SK-N-SH treated with all-trans-retinoic acid at 6 μM for 48 hours (cell line): ENCODE data around the gene GPR34.

ENCODE experiments used
- ATAC-seq: fragments of 200-7000 bp; cut with Tn5 transposase; 3 replicates; pipeline ENCODE4 v1.9.1; 2020; ENCODE audit warnings: mild to moderate bottlenecking, moderate library complexity
- BACH2 ChIP-seq: fragments of 250-450 bp; sonication (Bioruptor Pico); IDR thresholded peaks from 2 replicates; pipeline ENCODE4 v1.9.0; 2021; ENCODE audit warnings: mild to moderate bottlenecking, borderline replicate concordance
- CSDC2 ChIP-seq: fragments of 250-450 bp; sonication (Bioruptor Pico); IDR thresholded peaks from 2 replicates; pipeline ENCODE4 v1.5.0; 2020; ENCODE audit warnings: mild to moderate bottlenecking, moderate library complexity
- ESRRG ChIP-seq: fragments of 250-450 bp; sonication (Bioruptor Pico); IDR thresholded peaks from 2 replicates; pipeline ENCODE4 v1.6.1; 2021; ENCODE audit warnings: mild to moderate bottlenecking
- GLIS3 ChIP-seq: fragments of 250-450 bp; sonication (Bioruptor Pico); IDR thresholded peaks from 2 replicates; pipeline ENCODE4 v1.5.0; 2020; ENCODE audit warnings: mild to moderate bottlenecking, moderate library complexity
- ISL1 ChIP-seq: fragments of 250-450 bp; sonication (Bioruptor Pico); IDR thresholded peaks from 2 replicates; pipeline ENCODE4 v2.1.2; 2022; ENCODE audit warnings: mild to moderate bottlenecking, moderate library complexity
- OSR1 ChIP-seq: fragments of 250-450 bp; sonication (Bioruptor Pico); IDR thresholded peaks from 2 replicates; pipeline ENCODE4 v1.8.0; 2022; ENCODE audit warnings: moderate library complexity, mild to moderate bottlenecking, inconsistent platforms
- PPARA ChIP-seq: fragments of 250-450 bp; sonication (Bioruptor Pico); IDR thresholded peaks from 2 replicates; pipeline ENCODE4 v1.5.0; 2020; ENCODE audit warnings: mild to moderate bottlenecking, borderline replicate concordance
- RARB ChIP-seq: fragments of 250-450 bp; sonication (Bioruptor Pico); IDR thresholded peaks from 2 replicates; pipeline ENCODE4 v1.8.0; 2021; ENCODE audit warnings: mild to moderate bottlenecking, moderate library complexity
- SNAI2 ChIP-seq: fragments of 250-450 bp; sonication (Bioruptor Pico); IDR thresholded peaks from 2 replicates; pipeline ENCODE4 v1.5.0; 2020; ENCODE audit warnings: mild to moderate bottlenecking, moderate library complexity
- TCF4 ChIP-seq: fragments of 250-450 bp; sonication (Bioruptor Pico); IDR thresholded peaks from 2 replicates; pipeline ENCODE4 v1.8.0; 2021; ENCODE audit warnings: mild to moderate bottlenecking, moderate library complexity, borderline replicate concordance
- TOX ChIP-seq: fragments of 250-450 bp; sonication (Bioruptor Pico); IDR thresholded peaks from 2 replicates; pipeline ENCODE4 v1.8.0; 2021; ENCODE audit warnings: mild to moderate bottlenecking, moderate library complexity, borderline replicate concordance
- ZFP3 ChIP-seq: fragments of 250-450 bp; sonication (Bioruptor Pico); IDR thresholded peaks from 2 replicates; pipeline ENCODE4 v1.5.0; 2020; ENCODE audit warnings: mild to moderate bottlenecking, moderate library complexity
- ZFP30 ChIP-seq: fragments of 450-650 bp; formaldehyde crosslinking; IDR thresholded peaks from 2 replicates; pipeline ENCODE4 v1.5.0; 2022; ENCODE audit warnings: mild to moderate bottlenecking, moderate library complexity
- ZNF565 ChIP-seq: fragments of 450-650 bp; formaldehyde crosslinking; conservative IDR thresholded peaks from 2 replicates; pipeline ENCODE4 v1.5.0; 2020; ENCODE audit warnings: low read depth, mild to moderate bottlenecking, moderate library complexity
- ZNF70 ChIP-seq: fragments of 450-650 bp; formaldehyde crosslinking; IDR thresholded peaks from 2 replicates; pipeline ENCODE4 v1.5.0; 2020; ENCODE audit warnings: mild to moderate bottlenecking, moderate library complexity
- ZNF8 ChIP-seq: fragments of 450-650 bp; formaldehyde crosslinking; IDR thresholded peaks from 2 replicates; pipeline ENCODE4 v1.5.0; 2020; ENCODE audit warnings: mild to moderate bottlenecking, moderate library complexity
- TF ChIP-seq, protein P1 (sequence below): fragments of 250-450 bp; sonication (Bioruptor Pico); IDR thresholded peaks from 2 replicates; pipeline ENCODE4 v1.8.0; 2021; ENCODE audit warnings: low read depth, mild to moderate bottlenecking, moderate library complexity, borderline replicate concordance
- TF ChIP-seq, protein P2 (sequence below): fragments of 250-450 bp; sonication (Bioruptor Pico); IDR thresholded peaks from 2 replicates; pipeline ENCODE4 v1.8.0; 2020; ENCODE audit warnings: mild to moderate bottlenecking, moderate library complexity, borderline replicate concordance
- TF ChIP-seq, protein P3 (sequence below): fragments of 250-450 bp; sonication (Bioruptor Pico); IDR thresholded peaks from 2 replicates; pipeline ENCODE4 v1.5.1; 2020; ENCODE audit warnings: low read depth, mild to moderate bottlenecking, moderate library complexity
- TF ChIP-seq, protein P4 (sequence below): fragments of 250-450 bp; sonication (Bioruptor Pico); IDR thresholded peaks from 2 replicates; pipeline ENCODE4 v1.5.0; 2020; ENCODE audit warnings: mild to moderate bottlenecking, moderate library complexity

The GPR34 gene

DNA sequence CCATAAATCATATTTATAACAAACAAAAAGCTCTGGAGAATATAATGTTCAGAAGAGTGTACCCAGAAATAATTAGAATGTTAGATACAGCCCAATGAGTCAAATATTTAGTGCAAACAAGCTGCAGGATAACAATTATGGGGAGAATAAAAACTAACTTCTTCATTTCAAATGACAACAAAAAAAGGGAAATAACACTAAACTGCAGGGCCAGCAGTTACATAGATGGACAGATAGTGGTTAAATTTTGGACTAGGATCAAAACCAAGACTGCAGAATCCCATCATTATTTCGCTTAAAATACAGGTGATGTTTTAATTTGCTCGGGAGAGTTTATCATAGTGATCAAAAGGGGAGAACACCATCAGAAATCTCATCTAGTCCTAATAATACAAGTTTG is 617 bp upstream of the GPR34 start (continued):
- TF ChIP-seq, protein P1, sequence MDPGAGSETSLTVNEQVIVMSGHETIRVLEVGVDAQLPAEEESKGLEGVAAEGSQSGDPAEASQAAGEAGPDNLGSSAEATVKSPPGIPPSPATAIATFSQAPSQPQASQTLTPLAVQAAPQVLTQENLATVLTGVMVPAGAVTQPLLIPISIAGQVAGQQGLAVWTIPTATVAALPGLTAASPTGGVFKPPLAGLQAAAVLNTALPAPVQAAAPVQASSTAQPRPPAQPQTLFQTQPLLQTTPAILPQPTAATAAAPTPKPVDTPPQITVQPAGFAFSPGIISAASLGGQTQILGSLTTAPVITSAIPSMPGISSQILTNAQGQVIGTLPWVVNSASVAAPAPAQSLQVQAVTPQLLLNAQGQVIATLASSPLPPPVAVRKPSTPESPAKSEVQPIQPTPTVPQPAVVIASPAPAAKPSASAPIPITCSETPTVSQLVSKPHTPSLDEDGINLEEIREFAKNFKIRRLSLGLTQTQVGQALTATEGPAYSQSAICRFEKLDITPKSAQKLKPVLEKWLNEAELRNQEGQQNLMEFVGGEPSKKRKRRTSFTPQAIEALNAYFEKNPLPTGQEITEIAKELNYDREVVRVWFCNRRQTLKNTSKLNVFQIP (CRISPR knock-in tag), result no peak
- no peak for TF ChIP-seq ZNF70 (CRISPR knock-in tag)
- TF ChIP-seq OSR1, result no peak
- TF ChIP-seq, protein P2, sequence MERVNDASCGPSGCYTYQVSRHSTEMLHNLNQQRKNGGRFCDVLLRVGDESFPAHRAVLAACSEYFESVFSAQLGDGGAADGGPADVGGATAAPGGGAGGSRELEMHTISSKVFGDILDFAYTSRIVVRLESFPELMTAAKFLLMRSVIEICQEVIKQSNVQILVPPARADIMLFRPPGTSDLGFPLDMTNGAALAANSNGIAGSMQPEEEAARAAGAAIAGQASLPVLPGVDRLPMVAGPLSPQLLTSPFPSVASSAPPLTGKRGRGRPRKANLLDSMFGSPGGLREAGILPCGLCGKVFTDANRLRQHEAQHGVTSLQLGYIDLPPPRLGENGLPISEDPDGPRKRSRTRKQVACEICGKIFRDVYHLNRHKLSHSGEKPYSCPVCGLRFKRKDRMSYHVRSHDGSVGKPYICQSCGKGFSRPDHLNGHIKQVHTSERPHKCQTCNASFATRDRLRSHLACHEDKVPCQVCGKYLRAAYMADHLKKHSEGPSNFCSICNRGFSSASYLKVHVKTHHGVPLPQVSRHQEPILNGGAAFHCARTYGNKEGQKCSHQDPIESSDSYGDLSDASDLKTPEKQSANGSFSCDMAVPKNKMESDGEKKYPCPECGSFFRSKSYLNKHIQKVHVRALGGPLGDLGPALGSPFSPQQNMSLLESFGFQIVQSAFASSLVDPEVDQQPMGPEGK (CRISPR knock-in tag), result no peak

DNA sequence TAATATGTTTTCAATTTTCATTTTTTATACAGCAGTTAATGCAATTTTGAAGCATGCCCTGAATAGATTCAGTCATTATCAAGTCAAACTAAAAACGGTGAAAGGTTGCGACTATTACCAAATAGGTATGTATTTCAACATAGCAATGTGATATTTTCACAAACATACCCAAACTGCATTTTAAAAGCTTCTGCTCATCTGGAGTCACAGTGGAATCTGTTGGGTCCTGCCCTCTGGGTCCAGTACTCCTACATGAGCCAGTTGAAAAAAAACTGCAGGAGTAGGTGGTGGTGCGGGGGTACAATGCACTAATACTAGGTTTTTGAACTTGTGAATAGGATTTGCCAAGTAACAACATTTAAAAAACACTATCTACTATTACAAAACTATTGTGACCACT is 938 bp downstream of the GPR34 start:
- TF ChIP-seq, protein P3, sequence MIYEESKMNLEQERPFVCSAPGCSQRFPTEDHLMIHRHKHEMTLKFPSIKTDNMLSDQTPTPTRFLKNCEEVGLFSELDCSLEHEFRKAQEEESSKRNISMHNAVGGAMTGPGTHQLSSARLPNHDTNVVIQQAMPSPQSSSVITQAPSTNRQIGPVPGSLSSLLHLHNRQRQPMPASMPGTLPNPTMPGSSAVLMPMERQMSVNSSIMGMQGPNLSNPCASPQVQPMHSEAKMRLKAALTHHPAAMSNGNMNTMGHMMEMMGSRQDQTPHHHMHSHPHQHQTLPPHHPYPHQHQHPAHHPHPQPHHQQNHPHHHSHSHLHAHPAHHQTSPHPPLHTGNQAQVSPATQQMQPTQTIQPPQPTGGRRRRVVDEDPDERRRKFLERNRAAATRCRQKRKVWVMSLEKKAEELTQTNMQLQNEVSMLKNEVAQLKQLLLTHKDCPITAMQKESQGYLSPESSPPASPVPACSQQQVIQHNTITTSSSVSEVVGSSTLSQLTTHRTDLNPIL (CRISPR knock-in tag), result no peak
- TF ChIP-seq OSR1, result no peak
- TF ChIP-seq TCF4 (CRISPR knock-in tag), result no peak
- TF ChIP-seq, protein P4, sequence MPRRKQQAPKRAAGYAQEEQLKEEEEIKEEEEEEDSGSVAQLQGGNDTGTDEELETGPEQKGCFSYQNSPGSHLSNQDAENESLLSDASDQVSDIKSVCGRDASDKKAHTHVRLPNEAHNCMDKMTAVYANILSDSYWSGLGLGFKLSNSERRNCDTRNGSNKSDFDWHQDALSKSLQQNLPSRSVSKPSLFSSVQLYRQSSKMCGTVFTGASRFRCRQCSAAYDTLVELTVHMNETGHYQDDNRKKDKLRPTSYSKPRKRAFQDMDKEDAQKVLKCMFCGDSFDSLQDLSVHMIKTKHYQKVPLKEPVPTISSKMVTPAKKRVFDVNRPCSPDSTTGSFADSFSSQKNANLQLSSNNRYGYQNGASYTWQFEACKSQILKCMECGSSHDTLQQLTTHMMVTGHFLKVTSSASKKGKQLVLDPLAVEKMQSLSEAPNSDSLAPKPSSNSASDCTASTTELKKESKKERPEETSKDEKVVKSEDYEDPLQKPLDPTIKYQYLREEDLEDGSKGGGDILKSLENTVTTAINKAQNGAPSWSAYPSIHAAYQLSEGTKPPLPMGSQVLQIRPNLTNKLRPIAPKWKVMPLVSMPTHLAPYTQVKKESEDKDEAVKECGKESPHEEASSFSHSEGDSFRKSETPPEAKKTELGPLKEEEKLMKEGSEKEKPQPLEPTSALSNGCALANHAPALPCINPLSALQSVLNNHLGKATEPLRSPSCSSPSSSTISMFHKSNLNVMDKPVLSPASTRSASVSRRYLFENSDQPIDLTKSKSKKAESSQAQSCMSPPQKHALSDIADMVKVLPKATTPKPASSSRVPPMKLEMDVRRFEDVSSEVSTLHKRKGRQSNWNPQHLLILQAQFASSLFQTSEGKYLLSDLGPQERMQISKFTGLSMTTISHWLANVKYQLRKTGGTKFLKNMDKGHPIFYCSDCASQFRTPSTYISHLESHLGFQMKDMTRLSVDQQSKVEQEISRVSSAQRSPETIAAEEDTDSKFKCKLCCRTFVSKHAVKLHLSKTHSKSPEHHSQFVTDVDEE, result no peak
- TF ChIP-seq CSDC2, result no peak
- TF ChIP-seq RARB (CRISPR knock-in tag), result no peak
- TF ChIP-seq, protein P1 (CRISPR knock-in tag), result no peak
- TF ChIP-seq SNAI2 (CRISPR knock-in tag), result no peak
- TF ChIP-seq PPARA, result no peak
- TF ChIP-seq ZFP3, result no peak
- no peak for TF ChIP-seq GLIS3 (CRISPR knock-in tag)
- ATAC-seq, result no peak

DNA sequence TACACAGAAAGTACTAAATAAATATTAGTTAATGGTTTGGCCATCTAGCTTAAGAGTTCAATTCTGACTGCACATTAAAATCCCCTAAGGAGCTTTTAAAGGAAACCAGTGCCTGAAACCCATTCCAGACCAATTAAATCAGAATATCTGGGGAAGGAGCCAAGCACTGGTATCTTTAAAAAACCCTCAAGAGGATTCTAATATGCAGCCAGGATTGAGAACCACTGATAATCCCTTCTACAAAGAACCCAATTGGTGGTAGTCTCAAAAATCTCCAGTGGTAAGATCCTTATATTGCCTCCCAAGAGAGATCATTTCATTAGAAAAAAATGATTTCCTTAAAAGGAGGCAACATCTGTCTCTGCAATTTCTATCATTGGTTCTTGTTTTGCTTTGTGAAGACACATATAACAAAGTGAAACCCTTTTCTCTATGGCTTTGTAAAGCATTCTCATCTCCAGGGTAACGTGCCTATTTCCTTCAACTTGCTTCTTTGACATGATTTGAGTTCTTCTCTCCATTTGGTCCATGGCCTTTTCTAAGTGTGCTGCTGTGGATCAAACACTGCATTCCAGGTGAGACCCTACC is 3.5 kb downstream of the GPR34 start:
- TF ChIP-seq ZNF8, result no peak
- peak; percentile 50; the same call in 1 of the 2 replicates for TF ChIP-seq ISL1 (CRISPR knock-in tag)
- TF ChIP-seq, protein P3 (CRISPR knock-in tag), result no peak
- no peak for ATAC-seq

DNA sequence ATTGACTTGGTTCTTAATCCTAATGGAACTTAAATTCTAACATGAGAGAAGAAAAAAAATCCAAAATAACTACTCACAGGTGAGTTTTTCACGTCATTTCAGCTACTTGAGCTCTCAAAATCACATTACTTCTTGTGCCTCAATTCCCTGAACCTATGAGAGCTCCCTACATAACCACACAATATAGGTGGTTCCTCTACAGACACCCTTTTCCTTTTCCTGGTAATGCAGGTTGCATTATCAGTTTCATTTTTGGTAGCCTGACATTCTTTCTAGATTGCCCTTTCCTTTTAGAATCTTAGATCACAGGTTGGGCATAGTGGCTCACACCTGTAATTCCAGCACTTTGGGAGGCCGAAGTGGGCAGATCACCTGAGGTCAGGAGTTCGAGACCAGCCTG is 4.3 kb downstream of the GPR34 start:
- ATAC-seq, result no peak
- TF ChIP-seq ZFP30 (CRISPR knock-in tag) (no peak), ZNF8 (no peak), SNAI2 (CRISPR knock-in tag) (no peak), ZNF70 (CRISPR knock-in tag) (no peak), ZFP3 (no peak), RARB (CRISPR knock-in tag) (no peak), ESRRG (CRISPR knock-in tag) (no peak), BACH2 (CRISPR knock-in tag) (no peak), TOX (no peak), TCF4 (CRISPR knock-in tag) (no peak), ZNF565 (CRISPR knock-in tag) (no peak), CSDC2 (no peak), GLIS3 (CRISPR knock-in tag) (no peak)
- TF ChIP-seq, protein P4, result no peak
- TF ChIP-seq, protein P2 (CRISPR knock-in tag), result no peak
